Endothelial cell of umbilical vein (primary cell): Measurements from ENCODE around the gene MTRF1L.

Experiments used
- MAX ChIP-seq: IDR thresholded peaks from 2 replicates; pipeline ENCODE4 v1.6.1; 2011; ENCODE audit not compliant: insufficient read depth, insufficient read length
- POLR2A ChIP-seq: IDR thresholded peaks from 2 replicates; pipeline ENCODE4 v1.6.1; 2012; ENCODE audit warnings: low read depth, mild to moderate bottlenecking, control low read depth, low read length
- POLR2AphosphoS5 ChIP-seq: IDR thresholded peaks from 2 replicates; pipeline ENCODE4 v1.6.1; 2012; ENCODE audit warnings: low read depth, mild to moderate bottlenecking, control low read depth, low read length, moderate library complexity; ENCODE audit not compliant: insufficient read depth

- TF ChIP-seq MAX (no peak), POLR2A (no peak), POLR2AphosphoS5 (no peak)
These were observed 32.7 kb downstream of the MTRF1L start for GRCh38 chr6:152969688-152970418.
